Measurements from ENCODE around the gene TRIM77.
"Not testable (repeated sequence)": the region's sequence is repeated elsewhere in the genome, so short reads cannot be mapped to it uniquely, and the experiment has no call there.

Gene TRIM77

GRCh38 chr11:89709999-89710398, at the start of gene TRIM77:
TRIM77 (plus strand) TSS chr11:89710299; CDS start chr11:89710299, 0 bp downstream.
- in situ Hi-C loops (cut with MboI; ENCODE audit: low sequenced_read_pairs) = not testable (repeated sequence)

GRCh38 chr11:89667001-89667400, 43.1 kb upstream of the TRIM77 start:
- in situ Hi-C loops (cut with MboI; ENCODE audit: low sequenced_read_pairs) = no loop called here

- in situ Hi-C loops (cut with MboI; ENCODE audit: low sequenced_read_pairs) = not testable (repeated sequence)
Observed at GRCh38 chr11:89668158-89668557, 41.9 kb upstream of the TRIM77 start.

GRCh38 chr11:89669586-89669985, 40.5 kb upstream of the TRIM77 start:
- in situ Hi-C loops (cut with MboI; ENCODE audit: low sequenced_read_pairs) = not testable (repeated sequence)

- in situ Hi-C loops (cut with MboI; ENCODE audit: low sequenced_read_pairs) = not testable (repeated sequence)
Observed at GRCh38 chr11:89669993-89670669, 40.0 kb upstream of the TRIM77 start.

- in situ Hi-C loops (cut with MboI; ENCODE audit: low sequenced_read_pairs) = not testable (repeated sequence)
Observed at GRCh38 chr11:89672547-89672946, 37.6 kb upstream of the TRIM77 start.

- in situ Hi-C loops (cut with MboI; ENCODE audit: low sequenced_read_pairs) = not testable (repeated sequence)
Observed at GRCh38 chr11:89673380-89673779, 36.7 kb upstream of the TRIM77 start.

- in situ Hi-C loops (cut with MboI; ENCODE audit: low sequenced_read_pairs) = not testable (repeated sequence)
Observed at GRCh38 chr11:89675383-89675782, 34.7 kb upstream of the TRIM77 start.

GRCh38 chr11:89675948-89676347, 34.2 kb upstream of the TRIM77 start:
- in situ Hi-C loops (cut with MboI; ENCODE audit: low sequenced_read_pairs) = not testable (repeated sequence)

GRCh38 chr11:89707080-89707479, 3.0 kb upstream of the TRIM77 start:
- in situ Hi-C loops (cut with MboI; ENCODE audit: low sequenced_read_pairs) = not testable (repeated sequence)

GRCh38 chr11:89724866-89725498, 14.9 kb downstream of the TRIM77 start:
- in situ Hi-C loops (cut with MboI; ENCODE audit: low sequenced_read_pairs) = not testable (repeated sequence)

GRCh38 chr11:89730215-89730614, 20.1 kb downstream of the TRIM77 start:
- in situ Hi-C loops (cut with MboI; ENCODE audit: low sequenced_read_pairs) = not testable (repeated sequence)

- in situ Hi-C loops (cut with MboI; ENCODE audit: low sequenced_read_pairs) = no loop called here
Observed at GRCh38 chr11:89736566-89736965, 26.5 kb downstream of the TRIM77 start.

- in situ Hi-C loops (cut with MboI; ENCODE audit: low sequenced_read_pairs) = no loop called here
Observed at GRCh38 chr11:89737116-89737515, 27.0 kb downstream of the TRIM77 start.

GRCh38 chr11:89741406-89741805, 31.3 kb downstream of the TRIM77 start:
- in situ Hi-C loops (cut with MboI; ENCODE audit: low sequenced_read_pairs) = not testable (repeated sequence)

- in situ Hi-C loops (cut with MboI; ENCODE audit: low sequenced_read_pairs) = not testable (repeated sequence)
Observed at GRCh38 chr11:89744158-89744557, 34.1 kb downstream of the TRIM77 start.

GRCh38 chr11:89750822-89751221, 40.7 kb downstream of the TRIM77 start:
- in situ Hi-C loops (cut with MboI; ENCODE audit: low sequenced_read_pairs) = not testable (repeated sequence)
